ENCODE results near the gene FYB1.
"Not testable (repeated sequence)": the region's sequence is repeated elsewhere in the genome, so short reads cannot be mapped to it uniquely, and the experiment has no call there.

Gene FYB1

GRCh38 chr5:39187831-39188731 is 31.3 kb downstream of the FYB1 start:
- no peak for DNase-seq (ENCODE audit: low read depth)

GRCh38 chr5:39186722-39187539 is 32.4 kb downstream of the FYB1 start:
- no peak for DNase-seq (ENCODE audit: low read depth)

- DNase-seq (ENCODE audit: low read depth) = no peak
Measured at GRCh38 chr5:39186289-39186688, 33.1 kb downstream of the FYB1 start.

GRCh38 chr5:39185761-39186160 is 33.6 kb downstream of the FYB1 start:
- DNase-seq (ENCODE audit: low read depth) = no peak

GRCh38 chr5:39179561-39179960 is 39.8 kb downstream of the FYB1 start:
- not testable (repeated sequence) for DNase-seq (ENCODE audit: low read depth)

- no peak for DNase-seq (ENCODE audit: low read depth)
Measured at GRCh38 chr5:39178861-39179260, 40.5 kb downstream of the FYB1 start.

- no peak for DNase-seq (ENCODE audit: low read depth)
Measured at GRCh38 chr5:39178171-39178570, 41.2 kb downstream of the FYB1 start.

GRCh38 chr5:39177631-39177964 is 41.8 kb downstream of the FYB1 start:
- DNase-seq (ENCODE audit: low read depth) = no peak

GRCh38 chr5:39176759-39177630 is 42.4 kb downstream of the FYB1 start:
- peak; percentile 47 for DNase-seq (ENCODE audit: low read depth)

- DNase-seq (ENCODE audit: low read depth) = peak; percentile 43
Measured at GRCh38 chr5:39175273-39175955, 43.9 kb downstream of the FYB1 start.

- DNase-seq (ENCODE audit: low read depth) = no peak
Measured at GRCh38 chr5:39173069-39173468, 46.3 kb downstream of the FYB1 start.

- DNase-seq (ENCODE audit: low read depth) = no peak
Measured at GRCh38 chr5:39172593-39172992, 46.8 kb downstream of the FYB1 start.

GRCh38 chr5:39171647-39172046 is 47.7 kb downstream of the FYB1 start:
- no peak for DNase-seq (ENCODE audit: low read depth)

- no peak for DNase-seq (ENCODE audit: low read depth)
Measured at GRCh38 chr5:39169081-39169480, 50.3 kb downstream of the FYB1 start.

GRCh38 chr5:39167972-39168342 is 51.4 kb downstream of the FYB1 start:
- DNase-seq (ENCODE audit: low read depth) = no peak

GRCh38 chr5:39167141-39167971 is 52.0 kb downstream of the FYB1 start:
- no peak for DNase-seq (ENCODE audit: low read depth)

- no peak for DNase-seq (ENCODE audit: low read depth)
Measured at GRCh38 chr5:39164529-39165402, 54.6 kb downstream of the FYB1 start.

GRCh38 chr5:39164016-39164415 is 55.3 kb downstream of the FYB1 start:
- DNase-seq (ENCODE audit: low read depth) = no peak

- no peak for DNase-seq (ENCODE audit: low read depth)
Measured at GRCh38 chr5:39161578-39161977, 57.8 kb downstream of the FYB1 start.
